ENCODE results near the gene CEP104.

CEP104 gene

DNA sequence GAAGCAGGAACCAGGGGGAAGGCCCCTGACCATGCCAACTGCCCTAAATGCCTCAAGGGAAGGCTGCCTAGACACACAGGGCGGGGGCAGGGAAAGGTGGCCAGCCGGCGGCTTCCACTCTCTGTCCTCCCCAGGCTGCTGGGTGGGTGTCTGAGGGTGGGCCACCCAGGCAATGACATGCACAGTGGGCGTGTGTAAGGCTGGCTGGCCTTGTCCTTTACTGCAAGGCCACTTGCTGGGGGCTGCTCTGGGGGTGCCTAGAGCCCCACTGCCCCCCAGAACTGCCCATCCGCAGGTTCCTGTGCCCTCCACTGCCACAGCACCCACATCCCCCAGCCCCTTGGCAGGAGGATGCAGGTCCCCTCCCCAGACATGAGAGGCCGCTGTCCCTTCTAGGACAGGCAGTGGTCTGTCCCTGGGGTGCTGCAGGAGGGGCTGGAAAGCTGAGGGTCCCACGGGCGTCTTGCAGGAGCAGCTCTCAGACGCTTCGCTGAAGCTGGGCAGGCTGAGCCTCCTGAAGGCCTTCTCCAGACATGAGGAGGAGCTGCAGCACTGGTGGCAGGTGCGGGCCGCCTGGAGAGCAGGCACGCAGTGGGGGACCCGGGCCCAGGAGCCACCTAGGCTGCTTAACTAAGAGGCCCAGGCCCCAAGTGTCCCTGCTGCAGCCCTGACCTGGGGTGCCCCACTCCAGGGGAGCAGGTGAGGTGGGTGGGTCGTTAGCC lies 94.7 kb downstream of the CEP104 start:
- Mint-ChIP-seq H3K9me3 (no peaks in the 10 kb centered on the region), H3K27me3 (peaks cover 28% of the 10 kb centered on the region), H3K4me1 (no peaks in the 10 kb centered on the region), H3K36me3 (no peaks in the 10 kb centered on the region), H3K27ac (no peak overlapping the region), H3K4me3 (no peak overlapping the region)
- CTCF ChIA-PET = no interaction called here
- no peak for DNase-seq

Data from activated naive CD4-positive, alpha-beta T cell treated with anti-CD3 and anti-CD28 coated beads, Interleukin-2, amount 10 ng/mL, durations not matched to agents 7 days and 5 days (primary cell).